ENCODE results near the gene DCT. TPM values are rescaled to one million over a fixed set of nuclear protein-coding genes. Genes with fewer than 3 reads are reported as not detected.
A peak's percentile ranks its signal among the peaks of the same experiment; 100 is the strongest.
"Not testable (repeated sequence)": the region's sequence is repeated elsewhere in the genome, so short reads cannot be mapped to it uniquely, and the experiment has no call there.

DCT gene
- 1.3 and 1.4 TPM in 2 replicates for polyA plus RNA-seq (2014; cell fraction: cytosol; rRNA removed)
- 2.1 and 2.6 TPM in 2 replicates for polyA plus RNA-seq (2014; cell fraction: nucleus; rRNA removed)

- DNase-seq (ENCODE audit: low spot score) = no peak
Measured at GRCh38 chr13:94479616-94480015, at the start of gene DCT. TSS of gene DCT (minus strand) at chr13:94479682. CDS start at chr13:94479255, 427 bp downstream.

DNA sequence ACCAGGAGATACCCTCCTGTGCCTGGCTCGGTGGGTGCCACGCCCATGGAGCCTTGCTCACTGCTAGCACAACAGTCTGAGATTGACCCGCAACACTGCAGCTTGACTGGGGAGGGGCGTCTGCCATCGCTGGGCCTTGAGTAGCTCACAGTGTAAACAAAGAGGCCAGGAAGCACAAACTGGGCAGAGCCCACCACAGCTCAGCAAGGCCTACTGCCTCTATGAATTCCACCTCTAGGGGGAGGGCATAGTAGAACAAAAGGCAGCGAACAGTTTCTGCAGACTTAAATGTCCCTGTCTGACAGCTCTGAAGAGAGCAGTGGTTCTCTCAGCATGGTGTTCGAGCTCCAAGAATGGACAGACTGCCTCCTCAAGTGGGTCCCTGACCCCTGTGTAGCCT, 47.5 kb upstream of the DCT start:
- peak; percentile 10 for DNase-seq (ENCODE audit: low spot score)

GRCh38 chr13:94525781-94526180, 46.3 kb upstream of the DCT start:
- DNase-seq (ENCODE audit: low spot score) = no peak

DNA sequence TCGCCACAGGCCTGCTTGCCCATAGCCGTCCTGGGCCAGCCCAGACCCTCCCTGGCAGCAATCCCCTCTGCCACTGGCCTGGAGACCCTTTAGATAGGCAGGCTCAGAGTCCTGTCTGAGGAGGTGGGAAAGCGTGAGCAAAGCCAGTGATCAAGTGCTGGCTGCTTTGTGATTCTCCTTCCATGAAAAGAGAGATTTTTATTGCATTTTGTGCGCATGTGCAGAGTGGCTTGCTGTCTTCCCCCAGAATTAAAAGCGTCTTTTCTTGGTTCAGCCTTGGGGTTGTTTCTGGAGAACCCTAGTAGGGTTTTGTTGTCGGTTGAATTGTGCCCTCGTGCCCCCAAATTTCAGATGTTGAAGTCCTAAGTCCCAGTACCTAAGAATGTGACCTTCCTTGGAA, 44.9 kb upstream of the DCT start:
- no peak for DNase-seq (ENCODE audit: low spot score)

DNA sequence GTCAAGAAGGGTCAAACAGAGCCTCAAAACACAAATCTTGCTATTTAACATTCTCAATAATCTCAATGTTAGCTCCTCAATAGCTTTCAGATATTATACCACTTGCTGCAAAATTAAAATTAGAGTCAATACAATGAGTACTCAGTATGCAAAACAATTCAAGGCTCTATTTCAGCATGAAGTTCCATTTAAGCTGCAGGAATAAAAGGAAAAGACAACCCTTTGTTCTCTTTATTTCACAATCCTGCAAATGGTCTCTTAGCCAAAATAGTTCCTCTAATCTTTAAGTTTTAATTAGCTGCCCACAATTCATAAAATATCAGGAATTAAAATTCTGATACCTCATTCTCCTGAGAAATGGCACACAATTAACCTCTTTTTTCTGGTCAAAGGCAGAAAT, 40.5 kb upstream of the DCT start:
- no peak for DNase-seq (ENCODE audit: low spot score)

GRCh38 chr13:94516456-94516855, 37.0 kb upstream of the DCT start:
- no peak for DNase-seq (ENCODE audit: low spot score)

DNA sequence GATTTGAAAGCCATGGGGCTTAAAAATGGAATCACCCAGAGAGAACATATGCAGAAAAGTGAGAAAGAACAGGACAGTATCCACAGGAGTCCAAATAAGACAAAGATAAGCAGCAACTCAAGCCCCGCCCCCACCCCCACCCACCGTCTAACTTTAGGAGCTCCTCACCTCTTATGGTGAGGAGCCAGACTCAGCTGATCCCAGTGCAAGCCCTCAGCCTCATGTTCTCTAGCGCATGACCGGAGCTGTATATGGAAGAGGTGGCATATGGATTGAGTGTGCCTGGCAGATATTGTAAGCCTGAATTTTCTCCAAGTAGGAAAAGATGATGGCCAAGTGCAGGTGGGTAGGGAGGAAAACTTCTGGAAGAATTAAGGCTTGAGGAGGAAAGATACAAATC, 36.4 kb upstream of the DCT start:
- no peak for DNase-seq (ENCODE audit: low spot score)

DNA sequence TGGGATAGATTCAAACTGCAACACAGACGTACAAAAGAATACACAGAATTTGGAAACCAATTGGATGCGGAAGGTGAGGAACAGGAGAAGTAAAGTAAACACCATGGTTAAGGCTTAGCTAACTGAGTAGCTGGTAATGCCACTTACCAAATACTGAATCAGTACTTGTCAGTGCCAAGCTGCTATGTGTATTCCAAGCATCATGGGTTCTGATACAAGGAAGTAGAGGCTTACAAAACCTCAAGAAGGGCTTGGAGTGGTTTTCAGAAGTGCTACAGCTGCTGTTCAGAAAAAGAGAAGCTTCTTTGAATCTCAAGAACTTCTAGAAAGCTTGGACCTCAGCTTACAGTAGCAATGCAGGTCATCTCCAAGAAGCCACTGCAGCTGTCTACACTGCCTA, 35.9 kb upstream of the DCT start:
- DNase-seq (ENCODE audit: low spot score) = no peak

DNA sequence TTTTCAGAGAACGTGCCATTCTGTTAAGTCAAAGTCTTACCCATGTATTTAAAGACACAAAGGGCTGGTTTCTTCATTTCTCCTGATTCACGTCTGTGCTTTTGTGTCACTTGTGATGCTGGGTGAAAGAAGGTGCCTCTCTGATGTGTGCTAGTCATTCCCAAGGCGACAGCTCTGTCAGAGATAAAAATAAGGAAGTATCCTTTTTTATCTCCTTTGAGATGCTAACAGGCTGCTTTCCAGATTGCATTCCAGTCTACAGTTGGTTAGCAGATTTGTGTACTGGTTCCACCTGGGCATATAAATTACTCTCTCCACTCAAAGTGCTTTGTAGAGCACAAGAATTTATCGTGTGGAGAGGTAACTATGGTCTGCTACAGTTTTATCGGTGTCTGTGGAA, 33.5 kb upstream of the DCT start:
- no peak for DNase-seq (ENCODE audit: low spot score)

DNA sequence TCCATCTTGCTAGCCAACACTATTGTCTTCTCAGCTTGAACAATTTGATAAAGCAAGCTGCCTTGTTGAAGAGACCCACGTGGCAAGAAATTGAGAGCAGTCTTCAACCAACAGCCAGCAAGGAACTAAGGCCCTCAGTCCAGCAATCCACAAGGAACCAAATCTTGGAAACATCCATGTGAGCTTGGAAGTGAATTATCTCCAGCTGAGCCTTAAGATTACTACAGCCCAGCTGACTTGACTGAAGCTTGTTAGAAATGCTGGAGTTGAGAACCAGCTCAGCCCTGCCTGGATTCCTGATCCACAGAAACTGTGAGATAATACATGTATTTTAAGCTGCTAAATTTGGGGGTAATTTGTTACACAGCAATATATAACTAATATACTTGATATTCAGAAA, 26.2 kb upstream of the DCT start:
- DNase-seq (ENCODE audit: low spot score) = no peak

GRCh38 chr13:94503851-94504250, 24.4 kb upstream of the DCT start:
- DNase-seq (ENCODE audit: low spot score) = no peak

- DNase-seq (ENCODE audit: low spot score) = not testable (repeated sequence)
Measured at GRCh38 chr13:94498831-94499230, 19.3 kb upstream of the DCT start.

- DNase-seq (ENCODE audit: low spot score) = no peak
Measured at GRCh38 chr13:94495806-94496205, 16.3 kb upstream of the DCT start.

GRCh38 chr13:94494026-94494425, 14.5 kb upstream of the DCT start:
- no peak for DNase-seq (ENCODE audit: low spot score)

DNA sequence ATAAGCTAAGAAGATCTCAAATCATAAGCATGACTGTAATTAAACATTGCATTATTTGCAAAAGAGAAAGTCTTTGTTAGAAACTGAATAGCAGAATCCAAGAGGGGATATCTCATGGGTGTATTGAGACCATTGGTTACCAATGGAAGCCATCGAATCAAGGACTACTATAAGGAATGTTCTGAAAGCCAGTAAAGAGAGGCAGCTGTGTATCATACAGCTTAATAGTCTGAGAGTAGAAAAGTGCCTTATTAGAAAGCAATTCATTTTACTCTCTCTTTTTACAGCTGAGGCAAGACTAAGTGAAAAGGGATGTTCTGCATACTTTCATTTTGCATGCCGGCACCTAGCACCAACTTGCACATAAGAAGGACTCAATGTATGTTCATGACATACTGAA, 7.6 kb upstream of the DCT start:
- no peak for DNase-seq (ENCODE audit: low spot score)

DNA sequence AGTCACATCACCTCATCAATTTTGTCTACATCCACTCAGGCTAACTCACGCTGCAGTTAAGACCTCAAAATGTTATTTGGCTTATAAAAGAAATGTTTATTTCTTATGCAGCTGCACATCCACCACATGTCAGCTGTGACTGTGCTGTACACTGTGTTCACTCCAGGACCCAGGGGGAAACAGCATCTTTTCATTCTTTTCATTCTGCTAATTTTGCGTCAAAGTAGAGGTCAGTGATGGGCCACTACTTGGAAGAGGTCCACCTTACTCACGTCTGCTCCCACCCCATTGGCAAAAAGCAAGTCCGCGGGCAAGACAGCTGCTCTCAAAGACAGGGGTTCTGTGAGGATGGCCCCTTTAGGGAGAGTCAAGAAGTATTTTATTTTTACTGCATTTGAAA, 4.5 kb upstream of the DCT start:
- no peak for DNase-seq (ENCODE audit: low spot score)

DNA sequence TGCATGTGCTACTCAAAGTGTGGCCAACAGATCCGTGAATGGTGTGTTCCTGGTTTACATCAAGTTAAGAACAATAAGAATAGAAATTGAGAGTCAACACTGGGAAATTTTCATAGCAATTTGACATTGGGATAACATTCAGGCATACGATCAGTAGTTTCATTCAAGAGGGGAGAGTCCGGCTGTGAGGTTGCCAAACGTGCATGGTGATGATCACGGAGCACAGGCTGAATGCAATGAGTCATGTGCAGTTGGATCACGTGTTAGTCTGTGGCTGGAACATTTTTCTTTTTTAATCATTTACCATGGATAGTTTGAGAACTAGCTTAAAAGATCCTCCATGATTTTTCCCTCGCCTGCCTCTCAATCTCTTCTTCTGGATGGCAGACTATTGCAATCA, 2.5 kb upstream of the DCT start:
- no peak for DNase-seq (ENCODE audit: low spot score)

DNA sequence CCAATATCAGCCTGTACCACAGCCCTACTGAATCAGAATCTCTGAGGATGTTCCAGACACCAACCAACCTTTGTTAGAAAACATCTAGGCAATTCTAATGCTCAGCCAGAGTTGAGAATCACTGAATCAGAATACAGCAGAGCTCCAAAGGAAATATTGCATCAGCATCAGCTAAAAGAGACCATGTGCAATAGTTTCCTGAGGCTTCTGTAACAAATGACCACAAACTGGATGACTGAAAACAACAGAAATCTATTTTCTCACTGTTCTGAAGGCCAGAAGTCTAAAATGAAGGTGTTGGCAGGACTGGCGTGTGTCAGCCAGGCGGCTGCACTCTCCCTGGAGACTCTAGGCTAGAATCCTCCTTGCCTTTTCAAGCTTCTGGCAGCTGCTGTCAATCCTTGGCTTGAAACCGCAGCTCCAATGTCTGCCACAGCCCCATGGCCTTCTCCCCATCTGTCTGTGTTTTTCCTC, 1.2 kb upstream of the DCT start:
- peak; percentile 58 for DNase-seq (ENCODE audit: low spot score)

- no peak for DNase-seq (ENCODE audit: low spot score)
Measured at GRCh38 chr13:94478913-94479312, 569 bp downstream of the DCT start.

DNA sequence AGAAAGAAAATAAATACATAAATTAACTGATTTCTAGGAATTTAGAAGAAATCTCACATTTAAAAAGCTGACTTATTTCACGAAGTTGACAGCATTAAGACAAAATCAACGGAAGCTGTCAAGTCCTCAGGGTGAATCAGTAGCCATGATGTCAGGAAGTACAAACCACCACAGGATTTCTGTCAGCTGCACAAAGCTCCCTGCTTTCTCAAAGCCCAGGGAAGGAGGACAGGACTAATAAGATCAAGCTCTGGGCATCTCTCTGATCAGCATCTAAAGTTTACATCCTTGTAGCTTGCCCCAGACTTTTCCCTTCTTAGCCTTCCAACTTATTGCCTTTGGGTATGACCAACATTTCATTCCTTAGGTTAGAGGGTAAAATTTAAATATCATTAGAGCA, 9.4 kb downstream of the DCT start:
- no peak for DNase-seq (ENCODE audit: low spot score)

DNA sequence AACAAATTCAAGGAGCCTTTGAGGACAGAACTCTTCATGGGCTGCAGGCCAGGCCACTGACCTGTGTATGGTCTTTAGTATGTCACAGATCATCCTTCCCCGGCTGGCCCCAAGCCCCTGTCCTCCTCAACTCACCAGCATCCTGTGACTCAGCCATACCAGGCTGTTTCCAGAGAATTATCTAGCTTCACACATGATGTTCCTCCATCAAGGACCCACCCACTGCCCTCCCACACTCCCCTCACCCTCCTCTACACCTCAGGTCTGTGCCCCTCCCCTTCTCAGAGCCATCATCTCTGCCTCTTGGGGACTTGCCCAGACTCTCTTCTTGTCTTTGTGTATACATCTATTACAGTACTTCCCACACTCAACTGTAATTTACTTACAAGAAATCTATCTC, 14.7 kb downstream of the DCT start:
- DNase-seq (ENCODE audit: low spot score) = no peak

- DNase-seq (ENCODE audit: low spot score) = no peak
Measured at GRCh38 chr13:94462670-94463069, 16.8 kb downstream of the DCT start.

DNA sequence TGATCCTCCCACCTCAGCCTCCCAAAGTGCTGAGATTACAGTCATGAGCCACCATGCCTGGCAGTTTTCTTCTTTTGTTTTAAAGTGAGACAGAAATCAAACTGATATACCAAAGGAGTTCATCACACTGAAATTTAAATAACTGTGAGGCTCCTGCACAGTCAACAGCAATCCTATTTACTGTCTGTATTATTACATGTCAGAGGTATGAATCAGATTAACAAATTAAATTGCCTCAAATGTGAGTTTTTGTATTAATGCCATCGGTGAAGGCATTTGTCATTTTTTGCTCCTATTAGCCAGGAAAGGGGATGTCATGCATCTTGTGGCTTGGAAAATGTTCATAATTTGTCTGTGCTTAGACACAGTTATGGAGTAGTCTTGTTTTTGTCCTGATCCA, 20.4 kb downstream of the DCT start:
- DNase-seq (ENCODE audit: low spot score) = no peak

DNA sequence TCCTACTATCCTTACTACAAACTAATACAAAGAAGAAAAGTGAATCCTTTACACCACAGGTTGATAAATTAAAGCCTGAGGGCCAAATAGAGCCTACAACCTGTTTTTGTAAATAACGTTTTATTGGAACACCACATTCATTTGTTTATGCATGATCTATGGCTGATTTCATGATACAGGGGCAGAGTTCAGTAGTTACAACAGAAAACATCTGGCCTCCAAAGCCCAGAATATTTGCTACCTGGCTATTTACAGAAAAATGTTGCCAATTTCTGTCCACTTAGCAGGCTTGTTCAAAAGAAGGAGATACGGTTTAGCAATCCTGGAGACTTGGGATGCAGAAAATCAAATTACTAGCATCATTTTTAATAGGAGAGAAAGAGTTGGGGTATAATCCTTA, 24.1 kb downstream of the DCT start:
- no peak for DNase-seq (ENCODE audit: low spot score)

GRCh38 chr13:94454906-94455305, 24.6 kb downstream of the DCT start:
- no peak for DNase-seq (ENCODE audit: low spot score)

Measured in SK-N-DZ (cell line).